Suprapubic skin (tissue), 4 donors: ENCODE data around the gene FIZ1. TPM values are rescaled to one million over a fixed set of nuclear protein-coding genes. Genes with fewer than 3 reads are reported as not detected.
A peak's percentile ranks its signal among the peaks of the same experiment; 100 is the strongest.

ENCODE experiments used
- DNase-seq, 2 donors: peaks; one replicate each; pipeline ENCODE4 v3.0.0-alpha.2; 2019; ENCODE audit warnings: low spot score in 2 of 2
- H3K27ac ChIP-seq: fragments of 200-600 bp; sonication (generic); one replicate; pipeline ENCODE4 v1.5.1; 2019
- H3K27me3 ChIP-seq: fragments of 200-600 bp; sonication (generic); one replicate; pipeline ENCODE4 v1.5.1; 2019
- H3K36me3 ChIP-seq: fragments of 200-600 bp; sonication (generic); one replicate; pipeline ENCODE4 v1.5.1; 2019
- H3K4me1 ChIP-seq: fragments of 200-600 bp; sonication (generic); one replicate; pipeline ENCODE4 v1.5.1; 2019
- H3K4me3 ChIP-seq: fragments of 200-600 bp; sonication (generic); one replicate; pipeline ENCODE4 v1.5.1; 2019; ENCODE audit warnings: mild to moderate bottlenecking
- H3K9me3 ChIP-seq: fragments of 200-600 bp; sonication (generic); one replicate; pipeline ENCODE4 v1.5.1; 2019
- CTCF ChIP-seq, 2 donors: fragments of 200-600 bp in 1 of 2; fragments of 450-650 bp in 1 of 2; sonication (generic) in 1 of 2; IDR thresholded peaks; one replicate each; pipeline ENCODE4 v1.5.1; 2016 to 2019; ENCODE audit warnings: antibody characterized with exemption in 2 of 2, mild to moderate bottlenecking in 1 of 2, moderate library complexity in 1 of 2
- EP300 ChIP-seq: sonication (generic); formaldehyde crosslinking; IDR thresholded peaks from one replicate; pipeline ENCODE4 v1.6.1; 2017; ENCODE audit warnings: antibody characterized with exemption
- POLR2A ChIP-seq, 2 donors: fragments of 450-650 bp; IDR thresholded peaks; one replicate each; pipeline ENCODE4 v1.6.1; 2017; ENCODE audit warnings: antibody characterized with exemption in 2 of 2, mild to moderate bottlenecking in 2 of 2, moderate library complexity in 2 of 2
- POLR2AphosphoS5 ChIP-seq, 3 donors: sonication (generic); formaldehyde crosslinking; IDR thresholded peaks; one replicate each; pipeline ENCODE4 v1.6.1; 2017; ENCODE audit warnings: antibody characterized with exemption in 3 of 3
- WGBS: methylation state at CpG from one replicate; pipeline ENCODE4 v1.1.5; 2018; 5-methylcytosine and 5-hydroxymethylcytosine counted together
- total RNA-seq, 4 donors: library from RNA; depleted of rRNA; stranded (reverse); fragments of >200 nt; gene quantifications; one replicate each; pipeline ENCODE4 v1.1.0, GENCODE V29; 2016

The FIZ1 gene
- total RNA-seq, 4 donors from 2014 or later: 7.6 to 9.2 (median 8.5) TPM

DNA sequence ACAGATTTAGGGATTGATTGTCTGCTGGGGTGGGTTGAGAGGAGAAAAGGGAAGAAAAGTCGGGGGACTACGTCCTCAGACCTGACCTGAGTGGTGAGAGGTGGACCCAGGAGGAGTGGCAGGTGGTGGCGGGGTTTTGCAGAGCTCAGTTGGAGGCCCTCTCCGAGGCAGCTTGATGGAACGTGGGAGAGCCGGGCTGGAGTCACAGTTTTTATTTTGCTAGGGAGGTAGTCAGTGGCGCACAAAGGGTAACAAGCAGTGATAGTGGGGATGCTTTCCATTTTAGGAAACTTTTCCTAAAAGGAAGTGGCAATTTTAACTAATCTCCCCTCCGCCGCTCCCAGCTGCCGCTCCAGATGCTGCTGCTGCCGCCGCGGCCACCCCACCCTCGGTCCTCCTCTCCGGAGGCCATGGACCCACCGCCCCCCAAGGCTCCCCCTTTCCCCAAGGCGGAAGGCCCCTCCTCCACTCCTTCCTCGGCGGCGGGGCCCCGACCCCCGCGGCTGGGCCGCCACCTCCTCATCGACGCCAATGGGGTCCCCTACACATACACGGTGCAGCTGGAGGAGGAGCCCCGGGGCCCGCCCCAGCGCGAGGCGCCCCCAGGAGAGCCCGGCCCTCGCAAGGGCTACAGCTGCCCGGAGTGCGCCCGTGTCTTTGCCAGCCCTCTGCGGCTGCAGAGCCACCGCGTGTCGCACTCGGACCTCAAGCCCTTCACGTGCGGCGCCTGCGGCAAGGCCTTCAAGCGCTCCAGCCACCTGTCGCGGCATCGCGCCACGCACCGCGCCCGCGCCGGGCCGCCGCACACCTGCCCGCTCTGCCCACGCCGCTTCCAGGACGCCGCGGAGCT, 43.1 kb upstream of the FIZ1 start:
- peak overlapping the region; percentile 93 for H3K4me3 ChIP-seq
- peaks cover 71% of the 10 kb centered on the region for H3K4me1 ChIP-seq
- no peaks in the 10 kb centered on the region for H3K27me3 ChIP-seq
- H3K36me3 ChIP-seq: peaks cover 13% of the 10 kb centered on the region
- no peaks in the 10 kb centered on the region for H3K9me3 ChIP-seq
- peak overlapping the region; percentile 87 for H3K27ac ChIP-seq
- WGBS: 2% methylated on average over 18 of the region's 65 CpGs
- no peak for DNase-seq
- no peak for TF ChIP-seq POLR2A (IDR thresholded peaks at IDR 0.05)
- no peak for TF ChIP-seq POLR2AphosphoS5 (IDR thresholded peaks at IDR 0.05)
- no peak for TF ChIP-seq CTCF (IDR thresholded peaks at IDR 0.05)
- no peak for TF ChIP-seq EP300

DNA sequence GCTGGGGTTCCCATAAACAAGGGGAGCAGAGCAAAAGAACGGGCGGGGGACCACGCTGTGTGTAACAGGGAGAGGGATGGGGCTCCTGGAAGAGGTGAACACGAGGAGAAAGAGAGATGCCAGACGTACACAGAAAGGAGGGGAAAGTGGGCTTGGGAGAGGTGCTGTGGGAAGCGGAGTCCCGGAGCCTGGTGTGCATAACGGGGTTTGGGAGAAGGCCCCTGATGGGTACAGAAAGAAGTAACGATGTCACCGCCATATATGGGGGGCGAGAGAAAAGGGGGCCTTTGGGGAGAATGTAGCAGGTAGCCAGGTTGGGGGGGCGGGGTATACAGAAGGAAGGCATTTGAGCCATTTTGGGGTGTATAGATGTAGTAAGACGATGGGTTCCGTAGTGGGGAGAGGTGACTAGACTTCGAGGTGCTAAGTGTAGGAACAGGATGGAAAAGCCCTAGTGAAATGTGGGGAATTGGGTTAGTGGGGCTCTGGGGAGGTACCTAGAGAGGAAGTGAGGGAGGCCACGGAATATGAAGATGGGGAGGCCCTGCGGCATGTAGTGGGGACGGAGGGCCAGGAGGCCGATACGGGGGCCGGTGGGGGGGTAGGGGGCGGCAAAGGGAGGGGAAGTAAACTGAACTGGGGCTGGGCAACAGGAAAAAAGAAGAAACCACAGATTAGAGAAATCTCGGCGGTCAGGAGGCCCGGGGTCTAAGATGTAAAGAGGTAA, 42.3 kb upstream of the FIZ1 start:
- H3K27me3 ChIP-seq: no peaks in the 10 kb centered on the region
- 2% methylated on average over 25 of the region's 25 CpGs for WGBS
- peak overlapping the region; percentile 87 for H3K27ac ChIP-seq
- no peak for DNase-seq
- H3K4me1 ChIP-seq: peaks cover 76% of the 10 kb centered on the region
- H3K36me3 ChIP-seq: peaks cover 13% of the 10 kb centered on the region
- TF ChIP-seq POLR2A (IDR thresholded peaks at IDR 0.05): no peak
- TF ChIP-seq POLR2AphosphoS5 (IDR thresholded peaks at IDR 0.05): no peak
- TF ChIP-seq CTCF (IDR thresholded peaks at IDR 0.05): no peak
- TF ChIP-seq EP300: no peak
- no peaks in the 10 kb centered on the region for H3K9me3 ChIP-seq
- peak overlapping the region; percentile 93 for H3K4me3 ChIP-seq

GRCh38 chr19:55640577-55641425, 41.5 kb upstream of the FIZ1 start, which contains the start of gene ZNF580:
ZNF580 (plus strand) TSS chr19:55641002; CDS start chr19:55642509, 1,507 bp downstream.
- DNase-seq: no peak
- WGBS: 1% methylated on average over 22 of the region's 89 CpGs
- TF ChIP-seq CTCF (IDR thresholded peaks at IDR 0.05) (no peak), POLR2A (IDR thresholded peaks at IDR 0.05) (no peak), EP300 (no peak), POLR2AphosphoS5 (IDR thresholded peaks at IDR 0.05) (no peak)
- Histone ChIP-seq H3K9me3 (no peaks in the 10 kb centered on the region), H3K4me1 (peaks cover 84% of the 10 kb centered on the region), H3K27ac (peak within 1 kb of the TSS; percentile 87), H3K36me3 (peaks cover 10% of the 10 kb centered on the region), H3K27me3 (no peaks in the 10 kb centered on the region), H3K4me3 (peak within 1 kb of the TSS; percentile 93)

GRCh38 chr19:55640043-55640576, 40.8 kb upstream of the FIZ1 start:
- Histone ChIP-seq H3K27me3 (no peaks in the 10 kb centered on the region), H3K4me1 (peaks cover 85% of the 10 kb centered on the region), H3K36me3 (peaks cover 4% of the 10 kb centered on the region), H3K4me3 (peak overlapping the region; percentile 93), H3K9me3 (no peaks in the 10 kb centered on the region), H3K27ac (peak overlapping the region; percentile 87)
- TF ChIP-seq POLR2A (IDR thresholded peaks at IDR 0.05) (no peak), EP300 (no peak), POLR2AphosphoS5 (IDR thresholded peaks at IDR 0.05) (no peak), CTCF (IDR thresholded peaks at IDR 0.05) (peak; percentile 25 to 83)
- 5% methylated on average over 15 of the region's 38 CpGs for WGBS
- DNase-seq: no peak
